CD8-positive, alpha-beta memory T cell (primary cell): ENCODE results near the gene GNPDA2. TPM values are rescaled to one million over a fixed set of nuclear protein-coding genes. Genes with fewer than 3 reads are reported as not detected.

Experiments used
- CTCF ChIA-PET: fragments of 350-600 bp; sonication (Branson Sonifier 250); formaldehyde crosslinking; loops from one replicate; lab custom pipeline; 2021; ENCODE audit warnings: antibody characterized with exemption; lab: Charles Lee
- POLR2A ChIA-PET: fragments of 350-600 bp; sonication (Branson Sonifier 250); formaldehyde crosslinking; loops from one replicate; lab custom pipeline; 2021; ENCODE audit warnings: antibody characterized with exemption; lab: Charles Lee
- DNase-seq, 5 donors: peaks; one replicate each; pipeline versions ENCODE4 v3.0.0 to v3.0.0-alpha.2; 2020 to 2022; ENCODE audit warnings: mixed read lengths in 1 of 5
- H3K27ac ChIP-seq: one replicate; pipeline ENCODE4 v1.7.0; 2013; ENCODE audit warnings: low read depth, mild to moderate bottlenecking, low read length, moderate library complexity
- H3K27me3 ChIP-seq: 2 replicates; pipeline ENCODE4 v1.7.0; 2013; ENCODE audit warnings: low read length, mild to moderate bottlenecking; ENCODE audit not compliant: insufficient read depth, poor library complexity, severe bottlenecking
- H3K36me3 ChIP-seq: 2 replicates; pipeline ENCODE4 v1.7.0; 2013; ENCODE audit warnings: mild to moderate bottlenecking, low read length, moderate library complexity; ENCODE audit not compliant: insufficient read depth
- H3K4me1 ChIP-seq: 2 replicates; pipeline ENCODE4 v1.7.0; 2013; ENCODE audit warnings: mild to moderate bottlenecking, low read length, moderate library complexity; ENCODE audit not compliant: insufficient read depth
- H3K4me3 ChIP-seq: 2 replicates; pipeline ENCODE4 v1.7.0; 2013; ENCODE audit warnings: mild to moderate bottlenecking, low read length
- H3K9me3 ChIP-seq: 2 replicates; pipeline ENCODE4 v1.7.0; 2013; ENCODE audit warnings: mild to moderate bottlenecking, low read length
- H3K27ac Mint-ChIP-seq, 8 donors: one replicate each; pipeline ENCODE4 v1.8.0; 2020 to 2021; ENCODE audit warnings: mixed read lengths in 8 of 8, mild to moderate bottlenecking in 6 of 8, inconsistent platforms in 3 of 8, moderate library complexity in 3 of 8
- H3K27me3 Mint-ChIP-seq, 2 donors: one replicate each; pipeline ENCODE4 v1.8.0; 2020 to 2021; ENCODE audit warnings: mixed read lengths in 2 of 2, mild to moderate bottlenecking in 1 of 2, moderate library complexity in 1 of 2
- H3K36me3 Mint-ChIP-seq, 3 donors: one replicate each; pipeline ENCODE4 v1.8.0; 2020 to 2021; ENCODE audit warnings: mixed read lengths in 3 of 3, inconsistent platforms in 1 of 3, mild to moderate bottlenecking in 1 of 3
- H3K4me1 Mint-ChIP-seq, 3 donors: one replicate each; pipeline ENCODE4 v1.8.0; 2020 to 2021; ENCODE audit warnings: mixed read lengths in 3 of 3, inconsistent platforms in 1 of 3, mild to moderate bottlenecking in 1 of 3
- H3K4me3 Mint-ChIP-seq, 7 donors: one replicate each; pipeline ENCODE4 v1.8.0; 2020 to 2021; ENCODE audit warnings: mixed read lengths in 7 of 7, mild to moderate bottlenecking in 6 of 7, moderate library complexity in 4 of 7, inconsistent platforms in 2 of 7
- H3K9me3 Mint-ChIP-seq, 5 donors: one replicate each; pipeline ENCODE4 v1.8.0; 2020 to 2022; ENCODE audit warnings: mixed read lengths in 5 of 5, mild to moderate bottlenecking in 3 of 5, moderate library complexity in 2 of 5, inconsistent platforms in 1 of 5
- polyA plus RNA-seq: library from polyadenylated mRNA; unstranded; fragments of 300-500 nt; fragmentation: Illumina TruSeq; gene quantifications from one replicate; pipeline ENCODE4 v1.2.3, GENCODE V29; 2021
- total RNA-seq, 2 experiments: library from RNA; stranded (reverse); gene quantifications; one replicate each; pipeline ENCODE4 v1.2.3, GENCODE V29; 2021

GNPDA2 gene
- total RNA-seq (10 to 100 TPM; 20.0 to 20.9 TPM), polyA plus RNA-seq (20.4 TPM)

DNA sequence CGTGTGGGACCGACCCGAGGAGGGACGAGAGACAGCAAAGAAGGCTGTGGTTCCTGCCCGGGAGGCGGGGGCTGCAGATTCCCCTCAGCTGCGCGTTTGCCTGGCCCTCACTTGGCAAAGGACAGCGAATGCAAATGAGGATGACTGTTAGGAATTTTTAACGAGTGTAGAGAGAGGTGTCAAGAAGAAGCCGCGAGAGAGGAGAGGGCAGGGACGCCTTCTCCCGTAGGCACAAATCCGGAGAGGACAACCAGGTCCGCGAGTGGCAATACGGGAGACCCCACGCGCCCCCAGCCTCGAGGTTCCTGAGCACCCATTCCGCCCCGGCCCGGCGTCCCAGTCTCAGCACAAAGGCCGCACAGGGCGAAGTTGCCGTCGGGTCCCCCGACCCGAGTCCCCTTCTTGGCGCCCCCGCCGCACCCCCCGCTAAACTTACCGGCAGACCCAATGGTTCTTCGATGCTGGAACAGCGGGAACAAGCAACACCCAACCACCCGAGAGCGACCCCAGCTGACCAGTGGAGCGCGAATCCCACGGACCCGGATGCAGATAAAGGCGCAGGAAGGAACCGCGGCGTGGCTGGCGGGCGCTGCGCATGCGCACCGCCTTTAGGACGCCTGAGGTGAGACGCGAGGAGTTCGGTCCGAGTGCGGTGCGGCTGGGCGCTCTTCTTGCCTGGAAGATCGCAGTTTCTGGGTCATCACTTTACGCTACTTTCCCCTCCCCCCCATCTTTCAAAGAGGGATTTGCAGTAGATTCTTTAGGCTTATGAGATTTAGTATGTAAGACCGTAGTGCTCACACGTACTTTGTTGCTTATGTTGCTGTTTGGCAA is at the start of gene GNPDA2:
Gene GNPDA2, minus strand, starts transcription at position 519 of the 834 bp plus-strand sequence. CDS start 4,349 bp downstream, outside the sequence.
- POLR2A ChIA-PET, result interaction anchor here (3.4 kb wide), 1 partner anchor 48 kb away, joined by 29 read pairs; the partner anchor contains the start of gene GUF1
- Histone ChIP-seq H3K4me1 (peaks cover 15% of the 10 kb centered on the region), H3K36me3 (no peaks in the 10 kb centered on the region), H3K27ac (peak within 1 kb of the TSS; percentile 79), H3K9me3 (no peaks in the 10 kb centered on the region), H3K4me3 (peak within 1 kb of the TSS; percentile 93), H3K27me3 (no peaks in the 10 kb centered on the region)
- H3K4me1 Mint-ChIP-seq, result peaks cover 41 to 48% (median 46%) of the 10 kb centered on the region in 3 donors
- H3K27ac Mint-ChIP-seq, result peak within 1 kb of the TSS; percentile 77 to 97 (median 92)
- H3K4me3 Mint-ChIP-seq, result peak within 1 kb of the TSS; percentile 83 to 96 (median 91)
- DNase-seq, result peak; percentile 75 to 90 (median 80)
- H3K27me3 Mint-ChIP-seq, result no peaks in the 10 kb centered on the region
- no peaks in the 10 kb centered on the region for H3K9me3 Mint-ChIP-seq
- H3K36me3 Mint-ChIP-seq, result peaks cover 0 to 9% (median 0%) of the 10 kb centered on the region in 3 donors
- CTCF ChIA-PET, result interaction anchor here (1.7 kb wide), 1 partner anchor 48 kb away, joined by 7 read pairs; the partner anchor contains the start of gene GUF1

GRCh38 chr4:44772340-44772739 is 46.0 kb upstream of the GNPDA2 start:
- no peaks in the 10 kb centered on the region for H3K9me3 ChIP-seq
- ChIA-PET CTCF (no interaction called here), POLR2A (no interaction called here)
- no peaks in the 10 kb centered on the region for H3K4me1 Mint-ChIP-seq
- no peaks in the 10 kb centered on the region for H3K36me3 ChIP-seq
- H3K27ac Mint-ChIP-seq, result no peak overlapping the region
- H3K27me3 Mint-ChIP-seq, result peaks cover 3 to 16% of the 10 kb centered on the region in 2 donors
- peaks cover 0 to 5% (median 1%) of the 10 kb centered on the region in 5 donors for H3K9me3 Mint-ChIP-seq
- H3K4me1 ChIP-seq, result no peaks in the 10 kb centered on the region
- no peak for DNase-seq
- no peak overlapping the region for H3K4me3 Mint-ChIP-seq
- no peaks in the 10 kb centered on the region for H3K36me3 Mint-ChIP-seq
- no peak overlapping the region for H3K4me3 ChIP-seq
- H3K27ac ChIP-seq, result no peak overlapping the region
- H3K27me3 ChIP-seq, result no peaks in the 10 kb centered on the region

GRCh38 chr4:44771789-44772188 is 45.4 kb upstream of the GNPDA2 start:
- ChIA-PET CTCF (no interaction called here), POLR2A (no interaction called here)
- DNase-seq, result no peak
- Histone ChIP-seq H3K27ac (no peak overlapping the region), H3K4me3 (no peak overlapping the region), H3K9me3 (no peaks in the 10 kb centered on the region), H3K27me3 (no peaks in the 10 kb centered on the region), H3K36me3 (no peaks in the 10 kb centered on the region), H3K4me1 (no peaks in the 10 kb centered on the region)
- H3K4me3 Mint-ChIP-seq, result no peak overlapping the region
- H3K27ac Mint-ChIP-seq, result no peak overlapping the region
- H3K27me3 Mint-ChIP-seq, result peaks cover 3 to 16% of the 10 kb centered on the region in 2 donors
- H3K9me3 Mint-ChIP-seq, result peaks cover 0 to 5% (median 1%) of the 10 kb centered on the region in 5 donors
- H3K4me1 Mint-ChIP-seq, result no peaks in the 10 kb centered on the region
- H3K36me3 Mint-ChIP-seq, result no peaks in the 10 kb centered on the region

GRCh38 chr4:44766453-44766852 is 40.1 kb upstream of the GNPDA2 start:
- CTCF ChIA-PET, result no interaction called here
- no peak overlapping the region for H3K4me3 ChIP-seq
- no peaks in the 10 kb centered on the region for H3K9me3 Mint-ChIP-seq
- H3K4me3 Mint-ChIP-seq, result no peak overlapping the region
- no peaks in the 10 kb centered on the region for H3K4me1 Mint-ChIP-seq
- DNase-seq, result no peak
- peaks cover 5 to 25% of the 10 kb centered on the region in 2 donors for H3K27me3 Mint-ChIP-seq
- H3K36me3 ChIP-seq, result no peaks in the 10 kb centered on the region
- no peaks in the 10 kb centered on the region for H3K9me3 ChIP-seq
- no peaks in the 10 kb centered on the region for H3K27me3 ChIP-seq
- H3K27ac Mint-ChIP-seq, result no peak overlapping the region
- H3K36me3 Mint-ChIP-seq, result no peaks in the 10 kb centered on the region
- no peak overlapping the region for H3K27ac ChIP-seq
- no peaks in the 10 kb centered on the region for H3K4me1 ChIP-seq
- POLR2A ChIA-PET, result no interaction called here

GRCh38 chr4:44765116-44765515 is 38.8 kb upstream of the GNPDA2 start:
- ChIA-PET POLR2A (no interaction called here), CTCF (no interaction called here)
- H3K4me1 ChIP-seq, result no peaks in the 10 kb centered on the region
- Mint-ChIP-seq H3K27me3 (peaks cover 14 to 37% of the 10 kb centered on the region in 2 donors), H3K27ac (no peak overlapping the region), H3K4me3 (no peak overlapping the region), H3K9me3 (no peaks in the 10 kb centered on the region), H3K36me3 (no peaks in the 10 kb centered on the region), H3K4me1 (no peaks in the 10 kb centered on the region)
- H3K9me3 ChIP-seq, result no peaks in the 10 kb centered on the region
- no peak for DNase-seq
- no peak overlapping the region for H3K27ac ChIP-seq
- H3K4me3 ChIP-seq, result no peak overlapping the region
- no peaks in the 10 kb centered on the region for H3K36me3 ChIP-seq
- peaks cover 7% of the 10 kb centered on the region for H3K27me3 ChIP-seq

GRCh38 chr4:44761306-44761705 is 35.0 kb upstream of the GNPDA2 start:
- H3K27ac Mint-ChIP-seq, result no peak overlapping the region
- POLR2A ChIA-PET, result no interaction called here
- no peak for DNase-seq
- Histone ChIP-seq H3K27me3 (peaks cover 7% of the 10 kb centered on the region), H3K27ac (no peak overlapping the region), H3K9me3 (no peaks in the 10 kb centered on the region), H3K4me1 (no peaks in the 10 kb centered on the region), H3K36me3 (no peaks in the 10 kb centered on the region), H3K4me3 (no peak overlapping the region)
- CTCF ChIA-PET, result no interaction called here
- H3K9me3 Mint-ChIP-seq, result no peaks in the 10 kb centered on the region
- H3K4me3 Mint-ChIP-seq, result no peak overlapping the region
- H3K4me1 Mint-ChIP-seq, result no peaks in the 10 kb centered on the region
- H3K36me3 Mint-ChIP-seq, result no peaks in the 10 kb centered on the region
- H3K27me3 Mint-ChIP-seq, result peaks cover 13 to 34% of the 10 kb centered on the region in 2 donors

- no peaks in the 10 kb centered on the region for H3K36me3 Mint-ChIP-seq
- no peaks in the 10 kb centered on the region for H3K9me3 ChIP-seq
- H3K27ac Mint-ChIP-seq, result no peak overlapping the region
- H3K4me1 Mint-ChIP-seq, result no peaks in the 10 kb centered on the region
- ChIA-PET CTCF (interaction anchor here (1.1 kb wide), 1 partner anchor 9 kb away, joined by 3 read pairs; no protein-coding TSS in a partner anchor), POLR2A (no interaction called here)
- H3K4me1 ChIP-seq, result no peaks in the 10 kb centered on the region
- peaks cover 7% of the 10 kb centered on the region for H3K27me3 ChIP-seq
- H3K4me3 ChIP-seq, result no peak overlapping the region
- peak in 2 of 5 donors; percentile 4 to 18 for DNase-seq
- H3K27me3 Mint-ChIP-seq, result peaks cover 13 to 35% of the 10 kb centered on the region in 2 donors
- H3K9me3 Mint-ChIP-seq, result no peaks in the 10 kb centered on the region
- no peaks in the 10 kb centered on the region for H3K36me3 ChIP-seq
- no peak overlapping the region for H3K27ac ChIP-seq
- H3K4me3 Mint-ChIP-seq, result no peak overlapping the region
These were observed 34.0 kb upstream of the GNPDA2 start for GRCh38 chr4:44760142-44760898.

GRCh38 chr4:44756559-44756958 is 30.2 kb upstream of the GNPDA2 start:
- CTCF ChIA-PET, result no interaction called here
- no peak for DNase-seq

More at GRCh38 chr4:44756559-44756958, 30.2 kb upstream of the GNPDA2 start:
- Histone ChIP-seq H3K27me3 (peaks cover 7% of the 10 kb centered on the region), H3K27ac (no peak overlapping the region), H3K4me1 (no peaks in the 10 kb centered on the region), H3K36me3 (no peaks in the 10 kb centered on the region), H3K9me3 (no peaks in the 10 kb centered on the region), H3K4me3 (no peak overlapping the region)
- no peak overlapping the region for H3K27ac Mint-ChIP-seq
- H3K4me1 Mint-ChIP-seq, result no peaks in the 10 kb centered on the region
- H3K27me3 Mint-ChIP-seq, result peaks cover 13 to 39% of the 10 kb centered on the region in 2 donors
- peaks cover 0 to 2% (median 0%) of the 10 kb centered on the region in 5 donors for H3K9me3 Mint-ChIP-seq
- no peaks in the 10 kb centered on the region for H3K36me3 Mint-ChIP-seq
- H3K4me3 Mint-ChIP-seq, result no peak overlapping the region
- POLR2A ChIA-PET, result no interaction called here
